Stimulated activated CD4-positive, alpha-beta T cell treated with anti-CD3 and anti-CD28 coated beads, Interleukin-2, amount 100 ng/mL, for 4 hours (primary cell): Measurements from ENCODE around the gene HERC2.

ENCODE experiments used
- DNase-seq: peaks from one replicate; pipeline ENCODE4 v3.0.0-alpha.2; 2020; ENCODE audit warnings: low read depth

HERC2 gene

DNA sequence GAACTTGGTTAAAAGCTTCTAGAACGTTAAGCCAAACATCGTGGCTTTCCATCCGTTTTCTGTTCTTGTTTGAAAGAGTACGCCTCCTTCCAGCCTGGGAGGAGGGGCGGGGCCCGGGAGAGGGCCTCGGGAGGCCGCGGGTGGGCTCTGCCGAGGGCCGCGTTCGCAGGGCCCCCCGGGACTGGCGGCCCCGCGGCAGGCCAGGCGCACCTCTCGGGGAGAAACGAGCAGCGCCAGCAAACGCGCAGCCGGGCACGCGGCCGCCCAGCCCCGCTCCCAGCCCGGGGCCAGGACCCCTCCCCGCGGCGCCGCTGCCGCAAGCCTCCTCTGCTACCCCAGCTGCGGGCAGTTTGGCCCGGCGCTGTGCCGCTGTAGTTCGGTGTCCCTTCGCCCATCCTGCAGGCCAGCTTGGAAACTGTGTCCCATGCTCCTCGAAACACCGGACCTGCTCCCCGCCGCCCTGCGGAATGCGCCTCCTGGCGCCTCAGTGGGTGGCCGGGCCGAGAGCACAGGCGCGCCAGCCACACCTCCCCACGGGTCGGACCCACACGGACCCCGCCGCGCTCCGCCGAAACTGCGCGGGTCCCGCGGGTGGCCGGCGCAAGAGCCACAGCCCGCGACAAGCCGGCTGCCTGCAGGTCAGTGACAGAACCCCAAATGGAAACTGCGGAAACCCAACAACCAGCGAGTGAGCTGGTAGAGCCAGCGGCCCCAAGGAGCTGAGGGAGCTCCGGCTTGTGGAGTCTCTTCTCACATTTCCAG is 225.1 kb downstream of the HERC2 start:
- no peak for DNase-seq

DNA sequence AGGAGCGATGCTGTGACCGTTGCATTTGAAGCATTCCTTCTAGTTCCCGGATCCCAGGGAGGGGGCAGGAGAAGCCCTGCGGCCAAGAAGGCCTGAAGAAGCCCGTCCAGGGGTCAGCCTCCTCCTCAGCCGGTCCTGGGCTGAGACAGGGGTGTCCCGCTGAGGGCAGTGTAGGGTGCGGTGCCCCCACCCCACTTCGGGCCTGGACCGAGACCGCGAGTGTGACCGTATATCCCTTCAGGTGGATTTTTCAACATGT is 225.6 kb downstream of the HERC2 start:
- no peak for DNase-seq

DNA sequence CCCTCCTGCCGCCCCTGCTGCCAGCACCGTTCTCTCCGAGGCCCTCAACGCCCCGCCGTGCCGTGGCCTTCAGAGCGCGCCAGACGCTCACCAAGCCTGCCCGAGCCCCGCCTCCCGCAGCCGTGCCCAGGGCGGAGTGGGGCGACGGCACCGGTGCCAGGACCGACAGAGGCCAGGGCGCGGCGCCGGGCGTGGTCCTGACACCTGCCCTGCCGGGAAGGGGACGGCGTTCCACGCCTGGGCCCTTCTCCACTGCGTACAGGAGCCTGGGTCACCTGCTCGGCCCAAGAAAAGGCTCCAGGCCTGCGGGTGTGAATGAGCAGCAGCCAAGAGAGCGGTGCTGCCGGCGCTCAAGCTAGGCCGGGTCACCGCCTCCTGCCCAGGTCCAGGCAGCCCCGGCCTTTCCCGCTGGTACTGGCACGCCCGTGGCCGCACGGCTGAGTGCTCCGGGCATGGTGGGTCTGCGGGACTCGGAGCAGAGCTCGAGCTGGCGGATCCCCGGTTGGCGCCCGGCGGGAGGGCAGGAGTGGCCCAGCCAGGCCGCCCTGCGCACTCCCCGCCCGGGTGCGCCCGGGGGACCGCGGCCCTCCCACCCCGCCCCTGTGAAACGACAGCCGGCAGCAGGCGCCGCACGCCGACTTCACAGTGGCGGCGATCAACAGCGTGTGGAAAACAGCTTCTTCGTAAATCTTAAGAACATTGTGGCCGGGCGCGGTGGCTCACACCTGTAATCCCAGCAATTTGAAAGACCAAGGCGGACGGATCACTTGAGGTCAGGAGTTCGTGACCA is 227.1 kb downstream of the HERC2 start:
- DNase-seq, result no peak

DNA sequence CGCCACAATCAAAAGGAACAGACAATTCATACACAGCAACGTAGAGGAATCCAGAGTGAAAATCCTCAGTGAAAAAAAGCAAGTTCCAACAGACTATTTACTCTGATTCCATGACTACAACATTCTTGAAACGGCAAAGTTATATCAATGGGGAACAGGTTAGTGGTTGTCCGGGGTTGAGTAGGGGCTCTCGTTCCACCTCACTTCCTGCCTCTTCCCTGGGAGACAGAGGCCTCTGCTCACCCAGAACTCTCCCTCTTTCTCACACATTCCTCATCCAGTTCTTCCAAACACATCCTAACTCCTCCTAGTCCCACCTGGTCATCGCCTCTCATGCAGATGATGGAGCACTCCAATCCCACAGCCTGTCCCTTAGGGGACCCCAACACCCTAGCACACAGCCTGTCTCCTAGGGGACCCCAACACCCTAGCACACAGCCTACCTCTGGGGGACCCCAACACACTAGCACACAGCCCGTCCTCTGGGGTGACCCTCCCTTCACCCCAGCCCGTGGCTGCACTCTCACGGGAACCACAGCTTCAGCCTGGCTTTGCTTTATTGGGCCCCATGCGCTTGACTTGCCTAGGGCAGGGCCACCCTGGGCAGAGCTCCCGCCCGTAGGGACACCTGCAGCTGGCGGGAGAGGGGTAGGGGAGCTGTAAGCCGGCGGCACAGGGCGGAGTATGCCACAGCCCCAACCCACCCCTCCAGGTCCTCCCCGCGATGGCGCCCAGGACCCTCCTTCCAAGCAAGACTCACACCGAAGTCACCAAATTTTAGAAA is 228.0 kb downstream of the HERC2 start:
- DNase-seq, result no peak

DNA sequence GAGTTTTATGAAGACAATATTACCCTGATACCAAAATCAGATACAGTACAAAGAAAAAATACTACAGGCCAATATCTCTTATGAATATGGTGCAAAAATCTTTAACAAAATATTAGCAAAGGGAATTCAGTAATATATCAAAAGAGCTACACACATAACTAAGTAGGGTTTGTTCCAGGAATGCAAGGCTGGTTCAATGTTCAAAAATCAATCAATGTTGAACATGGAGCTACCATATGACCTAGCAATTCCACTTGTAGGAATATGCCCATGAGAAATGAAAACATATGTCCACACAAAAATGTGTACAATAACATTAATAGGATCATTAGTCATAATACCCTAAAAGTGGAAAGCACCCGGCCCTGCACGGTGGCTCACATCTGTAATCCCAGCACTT is 230.7 kb downstream of the HERC2 start:
- DNase-seq, result no peak

DNA sequence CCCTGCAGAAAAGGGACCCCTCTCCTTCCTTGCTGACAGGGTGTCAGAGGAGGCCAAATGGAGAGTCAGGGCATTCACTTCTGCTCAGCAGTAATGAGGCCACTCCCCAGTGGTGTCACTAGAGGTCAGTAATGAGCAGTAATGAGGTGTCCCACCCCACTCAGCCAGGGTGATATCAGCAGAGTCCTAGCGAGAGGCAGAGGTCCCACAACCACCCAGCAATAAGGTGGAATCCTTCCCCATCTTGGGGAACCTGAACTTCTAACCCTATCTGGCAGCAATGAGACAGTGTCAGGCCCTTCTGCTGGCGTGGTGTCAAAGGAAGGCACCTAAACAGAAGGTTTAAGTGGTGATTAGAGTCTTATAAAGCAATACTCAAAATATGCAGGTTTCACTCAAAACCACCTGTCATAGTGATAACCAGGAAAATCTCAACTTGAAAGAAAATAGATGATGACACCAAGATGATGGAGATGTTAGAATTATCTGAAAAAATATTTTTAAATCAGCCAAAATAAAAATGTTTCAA is 235.7 kb downstream of the HERC2 start:
- peak; percentile 51 for DNase-seq

DNA sequence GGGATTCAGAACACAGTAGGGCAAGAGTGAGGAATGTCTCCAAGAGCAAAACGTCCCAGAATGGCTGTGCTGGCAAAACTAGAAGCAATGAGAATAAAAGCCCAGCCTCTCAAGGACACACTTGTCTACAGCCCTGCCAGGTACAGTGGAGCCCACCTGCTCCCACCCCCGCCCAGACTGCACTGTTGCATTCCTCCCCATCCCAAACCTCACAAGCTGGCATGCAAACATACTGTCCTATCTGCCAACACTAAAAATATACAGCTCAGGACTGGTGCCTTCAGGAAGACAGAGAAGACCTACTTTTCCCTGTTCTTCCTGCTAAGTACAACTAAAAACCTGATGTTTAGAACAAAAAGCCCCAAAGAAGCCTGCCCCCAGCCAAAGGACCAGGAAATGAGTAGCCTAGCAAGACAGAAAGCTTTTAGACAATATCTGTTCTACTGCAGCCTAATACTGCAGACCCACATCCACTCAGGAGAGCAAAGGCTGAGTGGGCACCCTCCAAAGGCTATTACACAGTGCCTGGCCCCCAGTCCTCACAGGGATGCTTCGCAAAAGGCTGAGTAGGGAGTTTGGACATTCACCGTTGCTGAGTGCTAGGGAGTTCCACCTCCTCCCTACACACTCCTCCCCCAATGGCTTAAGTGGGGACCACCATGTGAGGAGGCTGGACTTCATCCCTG is 236.3 kb downstream of the HERC2 start:
- no peak for DNase-seq

DNA sequence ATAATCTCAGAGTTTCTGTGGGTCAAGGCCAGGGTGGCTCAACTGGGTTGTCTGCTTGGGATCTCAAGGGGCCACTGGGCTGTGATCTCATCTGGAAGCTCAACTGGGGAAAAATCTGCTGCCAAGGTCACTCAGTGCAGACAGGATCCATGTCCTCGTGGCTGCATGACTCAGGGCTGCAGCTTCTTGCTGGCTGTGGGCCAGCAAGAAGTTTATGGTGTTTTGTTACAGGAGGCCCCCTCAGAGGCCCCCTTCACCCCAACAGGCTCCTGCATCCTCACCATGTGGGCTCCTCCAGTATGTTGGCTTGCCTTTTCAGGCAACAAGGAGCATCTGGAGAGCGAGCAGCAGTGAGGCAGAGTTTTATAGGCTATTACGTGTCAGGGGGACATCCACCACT is 237.4 kb downstream of the HERC2 start:
- DNase-seq, result no peak

DNA sequence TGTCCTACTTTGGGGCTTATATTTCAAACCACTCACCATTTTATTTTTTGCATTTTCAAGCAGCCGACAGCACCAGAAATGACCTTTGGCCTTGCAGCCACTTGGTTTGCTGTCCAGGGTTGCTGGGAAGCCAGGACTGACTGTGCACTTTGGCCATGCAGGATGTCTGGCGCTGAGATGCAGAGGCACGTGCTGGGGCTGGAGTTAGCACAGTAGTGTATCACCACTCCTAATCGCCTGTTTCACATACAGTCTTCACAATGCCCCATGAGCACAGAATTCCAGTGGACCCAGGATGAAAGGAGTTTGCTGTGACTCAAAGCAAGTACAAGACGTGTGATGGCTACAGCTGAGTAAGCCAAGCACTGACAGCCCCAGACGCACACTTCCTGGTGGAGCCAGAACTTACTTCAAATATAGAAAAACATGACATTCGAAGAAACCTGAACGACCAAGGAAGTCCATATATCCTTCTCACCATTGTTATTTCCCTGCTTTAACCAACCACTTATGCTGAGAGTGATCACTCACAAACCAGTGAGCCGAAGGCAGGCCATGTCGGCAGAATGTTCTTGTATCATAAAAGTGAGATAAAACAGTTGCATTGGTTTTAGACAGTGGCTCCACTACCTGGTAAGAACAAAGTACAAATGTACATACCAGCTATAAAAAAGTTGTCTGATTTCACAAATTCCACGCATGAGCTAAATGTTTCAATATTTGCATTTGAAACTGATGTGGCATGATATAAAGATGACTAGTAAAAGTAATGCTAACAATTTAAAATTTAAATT is 238.9 kb downstream of the HERC2 start:
- DNase-seq, result no peak

DNA sequence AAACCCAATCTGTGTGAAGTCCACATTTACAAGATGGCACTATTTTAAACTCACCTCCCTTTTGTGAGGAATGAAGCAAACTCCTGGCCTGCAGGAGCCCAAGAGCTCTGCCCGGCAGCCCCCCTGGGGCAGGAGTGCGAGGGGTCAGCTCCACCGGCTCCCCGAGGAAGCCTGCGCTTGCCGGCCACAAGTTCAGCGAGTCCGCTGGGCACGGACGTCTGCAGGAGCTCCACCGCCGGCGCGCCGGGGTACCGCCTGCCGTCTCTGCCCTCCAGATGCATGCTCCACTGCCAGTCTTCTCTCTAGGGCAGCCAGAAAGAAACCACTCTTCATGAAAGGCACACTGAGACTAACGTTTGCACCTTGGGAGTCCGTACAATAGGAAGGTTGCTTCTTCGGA is 240.4 kb downstream of the HERC2 start:
- no peak for DNase-seq

DNA sequence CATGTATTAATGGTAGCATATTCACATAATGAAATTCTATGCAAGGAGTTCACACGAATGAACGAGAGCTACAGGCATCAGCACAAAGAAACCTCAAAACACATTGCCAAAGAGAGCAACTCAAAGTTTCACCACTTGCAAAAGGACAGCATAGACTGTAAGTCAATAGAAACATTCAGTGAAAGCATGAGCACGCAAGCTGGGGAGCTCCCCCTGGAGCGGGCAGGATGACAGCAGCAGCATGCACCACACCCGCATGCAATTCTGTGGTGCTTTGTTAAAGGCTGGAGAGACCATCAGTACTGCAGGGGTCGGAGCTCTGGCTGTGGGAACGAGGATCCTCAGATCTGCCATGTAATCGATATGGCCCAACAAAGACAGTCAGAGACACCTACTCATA is 241.6 kb downstream of the HERC2 start:
- DNase-seq, result no peak

DNA sequence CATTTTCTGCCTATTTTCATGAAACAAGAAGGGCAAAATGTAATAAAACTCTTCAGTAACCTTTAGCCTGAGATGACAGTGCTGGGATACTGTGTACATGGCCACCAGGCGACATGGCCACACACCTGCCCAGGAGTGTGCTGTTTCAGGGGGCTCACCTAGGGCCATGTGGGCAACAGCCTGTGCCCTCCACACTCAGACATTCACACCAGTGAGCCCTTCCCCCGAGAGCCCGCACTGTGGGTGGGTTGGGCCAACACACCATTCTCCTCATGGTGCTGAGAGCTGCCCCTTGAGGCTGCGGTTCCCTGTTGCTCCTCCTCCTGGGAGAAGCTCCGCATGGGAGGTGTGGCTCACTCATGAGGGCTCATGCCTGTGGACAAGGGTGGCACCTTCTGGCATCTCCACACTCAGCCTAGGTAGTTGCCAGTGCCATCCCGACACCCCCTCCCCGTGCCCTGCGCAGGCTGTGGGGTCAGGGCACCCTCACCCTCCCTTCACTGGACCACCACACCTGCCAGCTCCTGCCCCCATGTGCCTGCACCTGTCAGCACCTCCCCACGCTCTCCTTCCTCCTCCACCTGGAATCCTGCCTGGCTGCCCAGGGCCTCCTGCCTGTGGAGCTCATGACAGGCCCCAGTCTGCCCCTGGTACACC is 242.5 kb downstream of the HERC2 start:
- DNase-seq, result no peak

DNA sequence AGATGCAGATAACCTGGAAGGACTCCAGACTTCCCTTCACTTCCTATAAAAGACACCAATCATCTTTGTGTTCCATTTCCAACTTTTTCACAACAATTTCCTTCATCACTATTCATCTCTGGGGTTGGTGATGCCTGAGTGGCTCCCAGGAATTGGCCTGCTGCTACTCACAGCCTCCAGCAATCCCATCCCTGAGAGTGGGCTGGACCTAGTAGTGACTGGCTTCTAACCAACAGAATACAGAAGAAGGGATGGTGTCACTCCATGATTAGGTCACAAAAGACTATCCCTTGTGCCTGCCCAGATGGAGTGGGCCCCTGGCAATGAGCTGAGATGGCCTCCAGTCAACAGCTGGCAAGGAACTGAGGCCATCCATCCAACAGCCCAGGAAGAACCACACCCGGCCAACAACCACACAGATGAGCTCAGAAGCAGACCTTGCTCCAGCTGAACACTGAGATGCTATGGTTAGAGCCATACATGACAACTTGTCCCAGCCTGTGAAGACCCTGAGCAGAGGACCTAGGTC is 243.7 kb downstream of the HERC2 start:
- no peak for DNase-seq

DNA sequence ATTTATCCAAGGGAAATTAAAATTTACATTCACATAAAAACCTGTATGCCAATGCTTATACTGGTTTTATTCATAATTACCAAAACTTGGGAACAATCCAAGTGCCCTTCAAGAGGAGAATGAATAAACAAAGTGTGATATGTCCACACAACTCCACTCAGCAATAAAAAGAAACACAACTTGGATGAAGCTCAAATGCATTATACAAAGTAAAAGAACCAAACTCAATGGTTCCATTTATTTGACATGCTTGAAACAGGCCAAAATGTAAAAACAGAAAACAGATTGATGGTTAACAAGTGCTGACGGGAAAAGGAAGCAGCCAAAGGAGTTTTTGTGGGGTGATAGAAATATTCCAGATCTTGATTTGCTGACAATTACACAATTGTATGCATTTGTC is 246.4 kb downstream of the HERC2 start:
- DNase-seq, result no peak

DNA sequence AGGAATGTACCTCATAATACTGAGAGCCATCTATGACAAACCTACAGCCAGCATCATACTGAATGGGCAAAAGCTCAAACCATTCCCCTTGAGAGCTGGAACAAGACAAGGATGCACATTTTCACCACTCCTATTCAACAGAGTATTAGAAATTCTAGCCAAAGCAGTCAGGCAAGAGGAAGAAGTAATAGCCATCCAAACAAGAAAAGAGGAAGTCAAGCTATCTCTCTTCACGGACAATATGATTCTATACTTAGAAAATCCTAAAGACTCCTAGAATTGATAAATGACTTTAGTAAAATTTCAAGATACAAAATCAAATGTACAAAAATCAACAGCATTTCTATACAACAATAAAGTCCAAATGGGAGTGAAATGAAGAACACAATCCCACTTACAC is 253.0 kb downstream of the HERC2 start:
- no peak for DNase-seq

DNA sequence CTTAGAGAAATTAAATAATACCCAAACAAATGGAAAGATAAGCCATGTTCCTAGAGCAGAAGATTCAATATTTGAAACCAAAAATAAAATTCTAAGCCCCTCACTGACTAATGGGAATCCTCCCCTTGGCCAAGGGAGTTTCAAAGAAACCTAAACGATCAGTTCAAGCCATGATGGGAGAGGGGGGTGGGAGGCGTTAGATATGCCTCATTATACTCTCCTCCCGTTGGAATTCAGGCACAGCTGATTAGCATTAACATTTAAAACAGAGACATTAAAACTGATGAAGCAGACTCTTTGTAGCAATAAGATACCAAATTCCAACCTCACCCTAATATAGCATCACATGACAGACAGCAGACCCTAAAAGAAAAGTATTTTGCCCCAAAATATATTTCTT is 255.7 kb downstream of the HERC2 start:
- DNase-seq, result no peak
